Ishikawa (cell line): ENCODE results near the gene RETREG3.

Source experiments
- EGR1 ChIP-seq: IDR thresholded peaks from 2 replicates; pipeline ENCODE4 v1.6.1; 2012
- EP300 ChIP-seq: IDR thresholded peaks from 2 replicates; pipeline ENCODE4 v1.6.1; 2012; ENCODE audit warnings: borderline replicate concordance
- FOXM1 ChIP-seq: IDR thresholded peaks from 2 replicates; pipeline ENCODE4 v1.6.1; 2012; ENCODE audit warnings: low read depth, borderline replicate concordance
- MAX ChIP-seq: IDR thresholded peaks from 2 replicates; pipeline ENCODE4 v1.6.1; 2012
- RAD21 ChIP-seq: IDR thresholded peaks from 2 replicates; pipeline ENCODE4 v1.6.1; 2012; ENCODE audit warnings: low read depth
- REST ChIP-seq: IDR thresholded peaks from 2 replicates; pipeline ENCODE4 v1.6.1; 2012; ENCODE audit warnings: low read depth, mild to moderate bottlenecking
- TAF1 ChIP-seq: IDR thresholded peaks from 2 replicates; pipeline ENCODE4 v1.6.1; 2012; ENCODE audit warnings: low read depth, mild to moderate bottlenecking
- TCF12 ChIP-seq: IDR thresholded peaks from 2 replicates; pipeline ENCODE4 v1.6.1; 2012; ENCODE audit warnings: low read depth
- TEAD4 ChIP-seq: IDR thresholded peaks from 2 replicates; pipeline ENCODE4 v1.6.1; 2012
- YY1 ChIP-seq: IDR thresholded peaks from 2 replicates; pipeline ENCODE4 v1.6.1; 2012; ENCODE audit warnings: low read depth
- ZBTB7A ChIP-seq: IDR thresholded peaks from 2 replicates; pipeline ENCODE4 v1.6.1; 2012; ENCODE audit warnings: low read depth

DNA sequence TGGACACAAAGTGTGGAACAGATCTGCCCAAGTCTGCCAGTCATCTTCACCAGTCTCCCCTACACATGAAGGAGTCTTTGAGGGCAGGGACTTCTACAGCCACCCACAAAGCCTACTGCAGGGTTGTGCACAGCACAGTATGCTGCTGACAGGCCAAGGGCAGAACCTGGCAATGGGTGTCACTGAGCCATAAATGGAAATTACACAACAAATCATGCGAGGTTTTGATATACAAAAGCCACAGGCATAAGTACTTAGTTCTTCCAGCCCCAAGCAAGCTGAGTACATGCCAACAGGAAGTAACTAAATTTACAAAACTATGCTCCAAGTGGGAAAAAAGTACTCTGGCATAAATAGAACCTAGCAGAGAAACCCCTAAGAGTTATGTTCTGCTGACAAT, 23.8 kb downstream of the RETREG3 start:
- TF ChIP-seq TAF1: no peak
- no peak for TF ChIP-seq TEAD4
- TF ChIP-seq MAX: no peak
- TF ChIP-seq TCF12: no peak
- no peak for TF ChIP-seq EP300
- TF ChIP-seq FOXM1: no peak
- TF ChIP-seq RAD21: no peak
- no peak for TF ChIP-seq ZBTB7A
- no peak for TF ChIP-seq REST
- no peak for TF ChIP-seq EGR1
- TF ChIP-seq YY1: no peak
